Fibroblast of the aortic adventitia (primary cell): Measurements from ENCODE around the gene IL17REL. TPM values are rescaled to one million over a fixed set of nuclear protein-coding genes. Genes with fewer than 3 reads are reported as not detected.
A peak's percentile ranks its signal among the peaks of the same experiment; 100 is the strongest.

Source experiments
- DNase-seq: peaks from one replicate; pipeline ENCODE4 v3.0.0-alpha.2; 2010; ENCODE audit warnings: low read depth
- H3K4me3 ChIP-seq: 2 replicates; pipeline ENCODE4 v1.5.1; 2011; ENCODE audit warnings: low read depth, mild to moderate bottlenecking, control low read depth, low read length, moderate library complexity
- total RNA-seq: library from RNA; depleted of rRNA; stranded (reverse); fragments of >200 nt; gene quantifications from 2 replicates; pipeline ENCODE4 v1.2.3, GENCODE V29; 2012; ENCODE audit warnings: low replicate concordance
- TF ChIP-seq, protein P1 (sequence below): IDR thresholded peaks from 2 replicates; pipeline ENCODE4 v1.5.1; 2011; ENCODE audit warnings: mild to moderate bottlenecking, low read length, control low read depth, inconsistent platforms; ENCODE audit not compliant: insufficient read depth

IL17REL gene
- total RNA-seq, 1 donor = not detected

DNA sequence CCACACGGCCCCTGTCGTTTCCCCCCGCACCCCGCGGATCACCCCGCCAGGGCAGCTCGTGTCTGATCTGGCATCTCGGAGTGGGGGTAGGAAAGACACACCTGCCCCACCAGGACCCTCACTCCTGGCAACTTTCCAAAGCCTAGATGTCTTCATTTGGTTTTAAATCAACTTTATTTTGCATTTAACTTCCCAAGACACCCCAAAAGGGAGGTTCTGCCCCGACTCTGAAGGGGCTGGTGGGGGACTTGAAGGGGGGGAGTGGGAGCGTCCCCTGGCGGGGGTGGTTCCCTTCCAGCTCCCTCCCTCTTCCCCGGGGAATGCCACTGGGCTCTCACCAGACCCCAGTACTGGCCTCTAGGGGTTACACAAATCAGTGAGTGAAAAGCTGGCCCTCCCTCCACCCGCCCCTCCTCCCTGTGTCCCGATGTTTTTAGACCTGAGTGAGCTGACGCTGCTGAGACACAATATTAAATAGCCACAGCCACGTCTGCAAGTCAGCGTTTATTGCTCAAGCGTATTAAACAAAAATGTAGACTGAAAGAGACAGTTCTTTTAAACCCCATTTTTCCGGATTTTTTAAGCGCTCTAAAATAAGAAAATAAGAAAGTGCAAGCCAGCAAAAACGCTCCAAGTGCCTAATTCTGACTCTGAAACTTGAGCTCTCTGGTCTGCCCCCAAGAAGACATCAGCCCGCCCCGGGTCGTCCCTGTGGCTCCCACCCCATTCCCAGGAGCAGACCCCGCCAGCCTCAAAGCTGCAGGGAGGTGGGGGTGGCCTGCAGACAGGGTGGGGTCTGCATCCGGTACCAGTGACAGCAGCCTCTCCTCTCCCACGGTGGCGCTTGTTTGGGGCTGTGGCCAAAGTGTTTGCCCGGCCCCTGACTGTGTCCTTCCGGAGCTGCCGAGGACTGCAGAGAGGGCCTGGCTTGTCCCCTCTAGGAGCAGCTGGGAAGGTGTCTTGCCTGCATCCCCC lies 46.6 kb upstream of the IL17REL start:
- H3K4me3 ChIP-seq = no peak overlapping the region
- TF ChIP-seq, protein P1, sequence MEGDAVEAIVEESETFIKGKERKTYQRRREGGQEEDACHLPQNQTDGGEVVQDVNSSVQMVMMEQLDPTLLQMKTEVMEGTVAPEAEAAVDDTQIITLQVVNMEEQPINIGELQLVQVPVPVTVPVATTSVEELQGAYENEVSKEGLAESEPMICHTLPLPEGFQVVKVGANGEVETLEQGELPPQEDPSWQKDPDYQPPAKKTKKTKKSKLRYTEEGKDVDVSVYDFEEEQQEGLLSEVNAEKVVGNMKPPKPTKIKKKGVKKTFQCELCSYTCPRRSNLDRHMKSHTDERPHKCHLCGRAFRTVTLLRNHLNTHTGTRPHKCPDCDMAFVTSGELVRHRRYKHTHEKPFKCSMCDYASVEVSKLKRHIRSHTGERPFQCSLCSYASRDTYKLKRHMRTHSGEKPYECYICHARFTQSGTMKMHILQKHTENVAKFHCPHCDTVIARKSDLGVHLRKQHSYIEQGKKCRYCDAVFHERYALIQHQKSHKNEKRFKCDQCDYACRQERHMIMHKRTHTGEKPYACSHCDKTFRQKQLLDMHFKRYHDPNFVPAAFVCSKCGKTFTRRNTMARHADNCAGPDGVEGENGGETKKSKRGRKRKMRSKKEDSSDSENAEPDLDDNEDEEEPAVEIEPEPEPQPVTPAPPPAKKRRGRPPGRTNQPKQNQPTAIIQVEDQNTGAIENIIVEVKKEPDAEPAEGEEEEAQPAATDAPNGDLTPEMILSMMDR = peak; percentile 22
- peak; percentile 43 for DNase-seq

DNA sequence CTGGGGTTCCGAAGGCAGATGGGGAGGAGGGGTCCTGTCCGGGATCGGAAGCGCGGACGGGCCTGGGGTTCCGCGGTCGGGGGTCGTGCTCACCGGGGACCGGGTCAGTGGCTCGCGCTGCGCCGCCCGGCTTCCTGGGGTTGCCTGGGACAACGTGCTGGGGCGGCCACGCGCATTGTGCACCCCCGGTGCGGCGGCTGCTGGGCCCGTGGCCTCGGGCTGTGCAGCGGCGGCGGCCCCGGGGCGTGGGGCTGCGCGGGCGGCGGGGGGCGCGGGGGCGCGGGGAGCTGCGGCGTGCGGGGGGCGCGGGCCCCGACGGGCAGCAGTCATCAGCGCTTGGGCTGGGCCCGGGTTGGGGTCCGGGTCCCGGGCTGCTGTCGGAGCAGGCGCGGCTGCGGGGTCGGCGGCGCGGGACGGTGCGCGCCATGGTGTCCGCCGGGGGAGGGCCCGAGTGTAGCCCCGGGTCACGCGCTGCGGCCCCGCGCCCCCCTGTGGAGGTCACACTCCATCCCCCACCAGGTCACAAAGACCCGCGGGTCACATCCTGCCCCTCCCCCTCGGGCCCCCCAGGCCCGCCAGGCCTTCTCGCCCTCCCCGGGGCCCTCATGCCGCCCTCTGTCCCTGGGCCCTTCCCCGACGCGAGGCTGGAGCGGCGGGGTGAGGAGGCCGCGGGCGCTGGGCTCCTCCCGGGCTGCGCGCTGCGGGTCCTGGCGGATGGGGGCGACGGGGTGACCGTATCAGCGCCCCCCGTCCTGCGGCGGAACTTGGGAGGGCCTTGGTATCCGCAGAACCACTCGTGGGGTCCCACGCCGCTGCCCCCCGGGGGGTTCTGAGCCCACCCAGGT lies 45.7 kb upstream of the IL17REL start, which contains the start of gene TTLL8:
Gene TTLL8, minus strand, starts transcription at position 238 of the 845 bp plus-strand sequence.
- TF ChIP-seq, protein P1 = no peak
- H3K4me3 ChIP-seq = no peak within 1 kb of the TSS
- DNase-seq = no peak

DNA sequence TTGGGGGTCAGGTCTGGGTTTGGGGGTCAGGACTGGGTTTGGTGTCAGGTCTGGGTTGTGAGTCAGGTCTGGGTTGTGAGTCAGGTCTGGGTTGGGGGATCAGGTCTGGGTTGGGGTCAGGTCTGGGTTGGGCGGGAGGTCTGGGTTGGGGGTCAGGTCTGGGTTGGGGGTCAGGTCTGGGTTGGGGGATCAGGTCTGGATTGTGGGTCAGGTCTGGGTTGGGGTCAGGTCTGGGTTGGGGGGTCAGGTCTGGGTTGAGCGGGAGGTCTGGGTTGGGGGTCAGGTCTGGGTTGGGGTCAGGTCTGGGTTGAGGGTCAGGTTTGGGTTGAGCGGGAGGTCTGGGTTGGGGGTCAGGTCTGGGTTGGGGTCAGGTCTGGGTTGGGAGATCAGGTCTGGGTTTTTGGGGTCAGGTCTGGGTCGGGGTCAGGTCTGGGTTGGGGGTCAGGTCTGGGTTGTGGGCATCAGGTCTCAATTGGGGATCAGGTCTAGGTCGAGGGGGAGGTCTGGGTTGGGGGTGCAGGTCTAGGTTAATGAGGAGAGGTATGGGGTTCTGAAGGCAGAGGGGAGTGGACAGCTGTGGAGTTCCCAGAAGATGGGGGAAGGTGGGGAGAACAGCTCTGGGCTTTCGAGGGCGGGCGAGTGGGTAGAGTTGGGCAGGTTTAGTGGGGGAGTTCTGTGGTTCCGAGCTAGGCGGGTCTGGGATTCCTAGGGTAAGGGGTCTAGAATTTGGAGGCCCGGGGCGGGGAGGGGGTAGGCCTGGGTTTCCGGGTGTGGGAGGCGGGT lies 44.9 kb upstream of the IL17REL start:
- no peak overlapping the region for H3K4me3 ChIP-seq
- TF ChIP-seq, protein P1 = no peak
- DNase-seq = no peak

DNA sequence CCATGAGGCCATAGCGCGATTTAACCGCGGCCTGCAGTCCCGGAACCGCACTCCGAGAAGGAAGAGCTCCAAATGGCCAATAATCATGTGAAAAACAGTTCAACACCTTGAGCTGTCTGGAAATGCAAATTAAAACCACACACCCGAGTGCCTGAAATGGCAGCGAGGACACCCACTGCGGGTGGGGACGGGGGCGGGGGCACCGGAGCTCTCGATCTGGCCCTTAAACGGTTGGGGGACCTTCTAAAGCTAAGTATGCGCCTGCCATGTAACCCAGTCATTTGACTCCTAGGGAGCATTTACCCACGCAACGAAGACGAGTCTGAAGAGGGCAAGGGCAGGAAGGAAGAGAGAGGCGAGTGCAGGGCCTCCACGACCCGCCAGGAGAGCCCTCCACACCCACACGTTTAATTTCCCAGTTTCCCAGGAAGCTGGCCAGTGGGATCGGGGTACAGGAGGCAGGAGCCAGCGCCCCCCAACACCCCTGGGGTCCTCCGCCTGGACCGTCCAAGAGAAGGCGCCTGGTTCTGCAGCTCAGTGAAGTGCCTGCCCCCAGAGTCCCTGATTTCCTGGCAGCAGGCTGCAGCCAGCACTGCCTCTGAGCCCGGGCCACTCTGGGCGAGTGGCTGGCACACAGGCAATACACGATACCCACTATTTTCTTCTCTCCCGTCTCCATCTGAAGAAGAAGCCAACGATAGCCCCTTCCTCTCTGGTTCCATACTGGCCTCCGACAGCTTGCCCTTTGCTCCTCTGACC lies 43.8 kb upstream of the IL17REL start:
- TF ChIP-seq, protein P1 = no peak
- DNase-seq = no peak
- H3K4me3 ChIP-seq = no peak overlapping the region

DNA sequence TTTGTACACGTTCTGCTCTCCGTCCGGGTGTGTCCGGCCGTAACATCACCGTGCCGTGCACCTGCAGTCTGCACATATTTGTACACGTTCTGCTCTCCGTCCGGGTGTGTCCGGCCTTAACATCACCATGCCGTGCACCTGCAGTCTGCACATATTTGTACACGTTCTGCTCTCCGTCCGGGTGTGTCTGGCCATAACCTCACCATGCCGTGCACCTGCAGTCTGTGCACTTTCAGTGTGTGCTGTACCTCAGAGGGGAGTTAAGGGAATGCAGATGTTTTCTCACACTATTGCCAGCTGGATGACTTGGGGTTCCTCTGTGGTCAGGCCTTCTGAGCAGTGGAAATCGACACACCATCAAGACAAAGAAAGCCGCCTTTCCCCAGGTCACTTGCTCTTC lies 41.3 kb upstream of the IL17REL start:
- TF ChIP-seq, protein P1 = no peak

More for the DNA sequence above, 41.3 kb upstream of the IL17REL start:
- no peak for DNase-seq
- H3K4me3 ChIP-seq = no peak overlapping the region
